Spleen (tissue), 11 donors: ENCODE data around the gene CLMN. TPM values are rescaled to one million over a fixed set of nuclear protein-coding genes. Genes with fewer than 3 reads are reported as not detected.

Experiments
- DNase-seq: peaks from one replicate; pipeline ENCODE4 v3.0.0-alpha.2; 2020
- H3K27ac ChIP-seq, 8 donors: fragments of 200-600 bp; sonication (generic) in 7 of 8; 1 replicate in 4 of 8; 2 replicates in 4 of 8; pipeline versions ENCODE4 v1.5.0 to v1.8.0; 2016 to 2021; ENCODE audit warnings: inconsistent platforms in 4 of 8, mild to moderate bottlenecking in 4 of 8, moderate library complexity in 1 of 8
- H3K27me3 ChIP-seq, 7 donors: fragments of 200-600 bp; sonication (generic) in 6 of 7; replicated peaks in 1 of 7; 1 replicate in 4 of 7; 2 replicates in 3 of 7; pipeline versions ENCODE4 v1.5.0 to v1.8.0; 2016 to 2021; ENCODE audit warnings: inconsistent platforms in 3 of 7, mild to moderate bottlenecking in 1 of 7
- H3K36me3 ChIP-seq, 6 donors: fragments of 200-600 bp; sonication (generic) in 5 of 6; 1 replicate in 4 of 6; 2 replicates in 2 of 6; pipeline versions ENCODE4 v1.5.0 to v1.8.0; 2016 to 2021; ENCODE audit warnings: inconsistent platforms in 2 of 6
- H3K4me1 ChIP-seq, 6 donors: fragments of 200-600 bp; sonication (generic) in 5 of 6; 1 replicate in 3 of 6; 2 replicates in 3 of 6; pipeline versions ENCODE4 v1.5.0 to v1.8.0; 2016 to 2021; ENCODE audit warnings: inconsistent platforms in 3 of 6
- H3K4me3 ChIP-seq, 8 donors: fragments of 200-600 bp; sonication (generic) in 7 of 8; 1 replicate in 4 of 8; 2 replicates in 4 of 8; pipeline versions ENCODE4 v1.5.0 to v1.8.0; 2016 to 2021; ENCODE audit warnings: inconsistent platforms in 4 of 8, mild to moderate bottlenecking in 4 of 8, moderate library complexity in 2 of 8
- H3K9me3 ChIP-seq, 8 donors: fragments of 200-600 bp; sonication (generic) in 7 of 8; 1 replicate in 4 of 8; 2 replicates in 4 of 8; pipeline versions ENCODE4 v1.5.0 to v1.8.0; 2016 to 2021; ENCODE audit warnings: inconsistent platforms in 4 of 8
- POLR2A ChIP-seq, 3 donors: fragments of 450-650 bp; IDR thresholded peaks; one replicate each; pipeline ENCODE4 v1.5.1; 2017; ENCODE audit warnings: antibody characterized with exemption in 3 of 3, mild to moderate bottlenecking in 1 of 3
- POLR2AphosphoS5 ChIP-seq, 3 donors: sonication (generic); formaldehyde crosslinking; IDR thresholded peaks; one replicate each; pipeline ENCODE4 v1.5.1; 2017; ENCODE audit warnings: antibody characterized with exemption in 3 of 3
- WGBS, 5 donors: extraction: QIAGEN DNeasy Blood & Tissue Kit in 3 of 5; methylation state at CpG; one replicate each; pipeline versions ENCODE4 v1.1.5 to v1.1.7; 2013 to 2018; 5-methylcytosine and 5-hydroxymethylcytosine counted together
- intact Hi-C: fragments of 100-400 bp; cut with DNase I; formaldehyde crosslinking; loops from one replicate; pipeline ENCODE4 v1.15.0; 2023; ENCODE audit warnings: low total_unique reads
- polyA plus RNA-seq, 3 donors: library from polyadenylated mRNA; stranded (reverse); fragments of 200-250 nt; gene quantifications; one replicate each; pipeline ENCODE4 v1.2.1, GENCODE V29; 2013
- total RNA-seq, 7 donors: library from RNA; depleted of rRNA in 3 of 7; stranded (reverse); fragments of >200 nt in 3 of 7; fragmentation: NEBNext Ultra II Directional in 4 of 7; extraction: Animal tissue kit (Norgen Biotek cat#: 25700) in 4 of 7; gene quantifications; one replicate each; pipeline versions ENCODE4 v1.1.0 to v1.2.1, GENCODE V29; 2016 to 2021
- TF ChIP-seq, protein P1 (sequence below), 11 experiments: fragments of 200-600 bp in 7 of 11; fragments of 450-650 bp in 4 of 11; sonication (generic) in 4 of 11; IDR thresholded peaks in 8 of 11; conservative IDR thresholded peaks in 3 of 11; 1 replicate in 7 of 11; 2 replicates in 4 of 11; pipeline versions ENCODE4 v1.4.0 to v1.8.0; 2016 to 2021; ENCODE audit warnings: antibody characterized with exemption in 11 of 11, inconsistent platforms in 4 of 11, mild to moderate bottlenecking in 1 of 11
- donor health status: healthy with polysubstance abuse.
- donor health status: DM: no; HTN: no; CAD: no; lungs with moderate emphysema.
- donor health status: DM: no; HTN: no; CAD: no.
- donor health status: Bipolar disorder and iron deficiency.
- donor health status: healthy.
- donor health status: DM: no; HTN: no; CAD: no.
- donor health status: DM: yes; HTN: yes; CAD: no.

Gene CLMN
- total and polyA plus RNA-seq, 10 donors = 2.7 to 21.4 (median 14.8) TPM

DNA sequence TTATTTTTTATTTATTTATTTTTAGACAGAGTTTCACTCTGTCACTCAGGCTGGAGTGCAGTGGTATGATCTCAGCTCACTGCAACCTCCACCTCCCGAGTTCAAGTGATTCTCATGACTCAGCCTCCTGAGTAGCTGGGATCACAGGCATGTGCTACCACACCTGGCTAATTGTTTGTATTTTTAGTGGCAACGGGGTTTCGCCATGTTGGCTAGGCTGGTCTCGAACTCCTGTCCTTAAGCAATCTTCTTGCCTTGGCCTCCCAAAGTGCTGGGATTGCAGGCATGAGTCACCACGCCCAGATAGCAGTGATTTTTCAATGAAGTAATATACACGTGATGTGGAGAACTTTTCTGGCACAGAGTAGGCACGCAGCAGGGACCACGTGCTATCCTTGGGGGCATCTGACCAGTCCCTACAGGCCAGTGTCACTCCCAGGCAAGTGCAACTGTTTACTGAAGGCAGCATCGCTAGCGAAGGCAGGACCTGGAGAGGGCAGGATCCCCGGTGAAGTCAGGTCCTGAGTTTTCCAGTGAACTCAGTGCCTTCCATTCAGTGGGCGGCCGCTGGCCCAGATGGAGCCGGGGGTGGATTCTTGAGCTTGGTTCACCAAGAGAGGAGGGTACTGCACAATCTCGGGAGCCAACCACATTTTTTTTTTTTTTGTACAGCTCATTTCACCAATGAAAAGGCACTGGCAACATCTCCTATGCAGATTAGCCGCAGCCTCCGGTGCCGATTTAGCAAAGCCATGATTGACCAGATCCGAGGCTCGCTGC is 11.1 kb upstream of the CLMN start:
- intact Hi-C loops = no loop called here
- no peak overlapping the region for H3K27ac ChIP-seq
- H3K9me3 ChIP-seq = peaks cover 0 to 4% (median 0%) of the 10 kb centered on the region in 8 donors
- no peaks in the 10 kb centered on the region for H3K27me3 ChIP-seq
- no peak for DNase-seq
- H3K36me3 ChIP-seq = no peaks in the 10 kb centered on the region
- TF ChIP-seq POLR2A (IDR thresholded peaks at IDR 0.05) (no peak), POLR2AphosphoS5 (IDR thresholded peaks at IDR 0.05) (no peak)
- TF ChIP-seq, protein P1, sequence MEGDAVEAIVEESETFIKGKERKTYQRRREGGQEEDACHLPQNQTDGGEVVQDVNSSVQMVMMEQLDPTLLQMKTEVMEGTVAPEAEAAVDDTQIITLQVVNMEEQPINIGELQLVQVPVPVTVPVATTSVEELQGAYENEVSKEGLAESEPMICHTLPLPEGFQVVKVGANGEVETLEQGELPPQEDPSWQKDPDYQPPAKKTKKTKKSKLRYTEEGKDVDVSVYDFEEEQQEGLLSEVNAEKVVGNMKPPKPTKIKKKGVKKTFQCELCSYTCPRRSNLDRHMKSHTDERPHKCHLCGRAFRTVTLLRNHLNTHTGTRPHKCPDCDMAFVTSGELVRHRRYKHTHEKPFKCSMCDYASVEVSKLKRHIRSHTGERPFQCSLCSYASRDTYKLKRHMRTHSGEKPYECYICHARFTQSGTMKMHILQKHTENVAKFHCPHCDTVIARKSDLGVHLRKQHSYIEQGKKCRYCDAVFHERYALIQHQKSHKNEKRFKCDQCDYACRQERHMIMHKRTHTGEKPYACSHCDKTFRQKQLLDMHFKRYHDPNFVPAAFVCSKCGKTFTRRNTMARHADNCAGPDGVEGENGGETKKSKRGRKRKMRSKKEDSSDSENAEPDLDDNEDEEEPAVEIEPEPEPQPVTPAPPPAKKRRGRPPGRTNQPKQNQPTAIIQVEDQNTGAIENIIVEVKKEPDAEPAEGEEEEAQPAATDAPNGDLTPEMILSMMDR (IDR thresholded peaks at IDR 0.05 in 8 of 11, conservative IDR thresholded peaks at IDR 0.05 in 3 of 11) = no peak
- H3K4me3 ChIP-seq = no peak overlapping the region
- H3K4me1 ChIP-seq = peaks cover 0 to 31% (median 14%) of the 10 kb centered on the region in 6 donors
- 85 to 91% (median 88%) methylated on average over 19 to 20 of the region's 20 CpGs for whole genome bisulfite sequencing, 5 donors

DNA sequence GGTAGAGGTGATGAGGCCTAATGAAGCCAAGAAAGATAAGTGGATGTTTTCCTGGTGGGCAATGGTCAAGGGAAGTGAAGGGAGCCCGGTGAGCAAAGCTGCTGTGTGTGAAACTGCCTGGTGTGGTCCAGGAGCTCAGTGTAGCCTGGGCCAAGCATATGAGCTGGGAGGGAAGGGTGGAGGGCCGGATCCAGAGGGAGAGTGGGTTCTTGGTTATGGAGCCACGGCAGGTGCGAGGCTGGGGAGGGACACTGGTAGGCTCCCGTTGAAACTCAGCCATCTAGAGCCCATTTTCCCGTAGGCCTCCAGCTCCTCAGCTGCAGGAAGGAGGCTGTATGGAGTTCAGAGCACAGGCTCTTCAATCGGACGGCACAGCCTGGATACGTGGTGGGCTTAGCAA is 10.2 kb upstream of the CLMN start:
- TF ChIP-seq POLR2A (IDR thresholded peaks at IDR 0.05) (no peak), POLR2AphosphoS5 (IDR thresholded peaks at IDR 0.05) (no peak)
- TF ChIP-seq, protein P1 (IDR thresholded peaks at IDR 0.05 in 8 of 11, conservative IDR thresholded peaks at IDR 0.05 in 3 of 11) = no peak
- no peak overlapping the region for H3K27ac ChIP-seq
- H3K36me3 ChIP-seq = no peaks in the 10 kb centered on the region
- intact Hi-C loops = no loop called here
- peaks cover 0 to 2% (median 0%) of the 10 kb centered on the region in 8 donors for H3K9me3 ChIP-seq
- H3K4me3 ChIP-seq = no peak overlapping the region
- H3K27me3 ChIP-seq = no peaks in the 10 kb centered on the region
- no peak for DNase-seq
- H3K4me1 ChIP-seq = peaks cover 0 to 31% (median 14%) of the 10 kb centered on the region in 6 donors
- WGBS, 5 donors = 78 to 93% (median 90%) methylated on average over 9 of the region's 9 CpGs

DNA sequence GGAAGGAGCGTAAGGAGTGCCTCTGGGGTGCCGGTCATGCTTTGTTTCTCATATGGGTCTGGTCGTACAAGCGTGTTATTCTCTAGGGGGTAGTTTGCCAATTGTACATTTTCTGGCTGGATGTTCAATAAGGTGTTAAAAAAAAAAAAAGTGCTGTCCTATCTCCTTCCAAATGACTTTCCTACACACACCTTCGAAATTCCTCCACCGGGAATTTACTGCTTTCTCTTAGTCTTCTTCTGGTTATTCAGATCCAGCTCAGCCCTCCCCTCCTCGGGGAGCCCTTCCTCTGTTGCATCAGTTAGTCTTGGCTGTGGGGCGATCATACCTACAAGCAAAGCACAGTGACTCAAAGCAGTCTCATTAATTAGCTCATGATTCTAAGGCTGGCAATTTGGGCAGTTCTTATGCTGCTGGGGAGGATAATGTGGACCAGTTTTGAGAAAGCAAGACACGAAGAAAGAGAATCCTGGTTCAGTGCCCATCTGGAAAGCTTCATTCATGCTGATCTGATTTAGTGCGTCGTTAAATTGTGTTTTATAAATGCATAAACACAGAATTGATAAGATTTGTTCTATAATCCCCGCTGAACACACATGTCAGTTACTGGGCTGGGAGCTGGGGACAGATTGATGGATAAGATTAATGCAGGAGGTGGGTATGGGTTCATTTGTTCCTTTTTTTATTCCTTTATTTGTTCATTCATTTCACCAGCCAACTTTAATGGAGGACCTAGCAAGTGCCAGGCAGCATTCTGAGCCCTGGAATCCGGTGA is 9.2 kb upstream of the CLMN start:
- no peak for TF ChIP-seq POLR2AphosphoS5 (IDR thresholded peaks at IDR 0.05)
- no peak for TF ChIP-seq POLR2A (IDR thresholded peaks at IDR 0.05)
- TF ChIP-seq, protein P1 (IDR thresholded peaks at IDR 0.05 in 8 of 11, conservative IDR thresholded peaks at IDR 0.05 in 3 of 11) = no peak
- intact Hi-C loops = no loop called here

More for the DNA sequence above, 9.2 kb upstream of the CLMN start:
- Histone ChIP-seq H3K9me3 (no peaks in the 10 kb centered on the region), H3K27me3 (no peaks in the 10 kb centered on the region), H3K4me1 (peaks cover 0 to 31% (median 14%) of the 10 kb centered on the region in 6 donors), H3K4me3 (no peak overlapping the region), H3K27ac (peak overlapping the region in 1 of 8 donors; percentile 77), H3K36me3 (no peaks in the 10 kb centered on the region)
- no peak for DNase-seq
- 69 to 80% (median 78%) methylated on average over 13 of the region's 13 CpGs for WGBS, 5 donors
